Smooth muscle cell of the brain vasculature (primary cell): ENCODE measurements around the gene PDZD4.

Experiments
- DNase-seq: peaks from one replicate; pipeline ENCODE4 v3.0.0-alpha.2; 2012; ENCODE audit warnings: low read depth, low spot score

Gene PDZD4

GRCh38 chrX:153772316-153773217 lies 57.8 kb downstream of the PDZD4 start:
- no peak for DNase-seq

- DNase-seq, result no peak
These were observed 58.7 kb downstream of the PDZD4 start for GRCh38 chrX:153771415-153772315.

- DNase-seq, result no peak
These were observed 59.5 kb downstream of the PDZD4 start for GRCh38 chrX:153770601-153771414.

GRCh38 chrX:153769865-153770600 lies 60.3 kb downstream of the PDZD4 start:
- no peak for DNase-seq

- no peak for DNase-seq
These were observed 61.0 kb downstream of the PDZD4 start for GRCh38 chrX:153769158-153769864.

GRCh38 chrX:153768311-153769157 lies 61.8 kb downstream of the PDZD4 start:
- no peak for DNase-seq

GRCh38 chrX:153767674-153768055 lies 62.7 kb downstream of the PDZD4 start:
- no peak for DNase-seq

- no peak for DNase-seq
These were observed 63.3 kb downstream of the PDZD4 start for GRCh38 chrX:153766871-153767673.

GRCh38 chrX:153766098-153766817 lies 64.1 kb downstream of the PDZD4 start:
- no peak for DNase-seq

- no peak for DNase-seq
These were observed 64.9 kb downstream of the PDZD4 start for GRCh38 chrX:153765138-153766079.

- DNase-seq, result no peak
These were observed 65.6 kb downstream of the PDZD4 start for GRCh38 chrX:153764786-153765137.

GRCh38 chrX:153763989-153764755 lies 66.2 kb downstream of the PDZD4 start, which contains the start of gene PLXNB3:
Gene PLXNB3, plus strand, starts transcription at chrX:153764249. Its CDS starts 1,287 bp downstream, at chrX:153765536.
- DNase-seq, result no peak

- DNase-seq, result no peak
These were observed 66.9 kb downstream of the PDZD4 start for GRCh38 chrX:153763298-153763932.

- DNase-seq, result no peak
These were observed 67.6 kb downstream of the PDZD4 start for GRCh38 chrX:153762626-153763173.

GRCh38 chrX:153761863-153762262 lies 68.5 kb downstream of the PDZD4 start:
- no peak for DNase-seq
